ENCODE results near the gene OGT.
"Not testable (repeated sequence)": the region's sequence is repeated elsewhere in the genome, so short reads cannot be mapped to it uniquely, and the experiment has no call there.

OGT gene

GRCh38 chrX:71513731-71514130 lies 19.2 kb upstream of the OGT start:
- not testable (repeated sequence) for DNase-seq (ENCODE audit: low read depth); H3K36me3 ChIP-seq (ENCODE audit: control insufficient read depth, insufficient read depth, low read length, severe bottlenecking); H3K27me3 ChIP-seq (replicated peaks; ENCODE audit: control insufficient read depth, insufficient read depth, low read length); H3K4me3 ChIP-seq (ENCODE audit: low read length); H3K9me3 ChIP-seq (ENCODE audit: control insufficient read depth, low read length); H3K9ac ChIP-seq (ENCODE audit: low read length)
- H3K4me1 ChIP-seq (ENCODE audit: control insufficient read depth, insufficient read depth, low read length): peaks cover 13% of the 10 kb centered on the region

DNA sequence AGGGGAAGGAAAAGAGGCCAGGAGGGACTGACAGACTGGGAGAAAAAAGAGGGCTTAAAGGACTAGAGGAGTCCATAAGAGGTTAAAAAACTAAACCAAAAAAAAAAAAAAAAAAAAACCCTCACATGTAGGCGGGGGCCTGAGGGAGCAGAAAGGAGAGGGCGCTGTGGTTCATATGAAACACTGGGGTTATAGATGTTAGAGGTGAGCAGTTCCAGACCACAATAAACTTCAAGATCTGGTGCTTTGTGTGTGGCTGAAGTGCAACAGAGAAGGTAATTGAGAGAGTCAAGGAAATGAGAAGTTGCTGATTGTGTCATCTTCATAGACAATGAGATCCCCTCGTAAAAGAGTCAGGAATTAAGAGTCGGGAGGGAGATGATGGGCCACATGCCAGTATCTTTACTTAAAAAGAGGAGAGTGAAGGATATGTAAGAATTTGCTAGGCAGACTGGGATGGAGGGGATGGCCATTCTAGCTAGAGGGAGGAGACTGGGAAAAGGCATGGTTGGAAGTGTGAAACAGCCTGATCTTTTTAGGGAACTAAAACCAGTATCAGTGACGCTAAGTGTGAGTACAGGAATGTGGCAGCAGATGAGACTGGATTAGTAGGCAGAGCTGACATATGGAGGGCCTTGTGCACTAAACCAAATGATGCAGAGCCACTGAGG lies 18.4 kb upstream of the OGT start:
- H3K4me1 ChIP-seq (ENCODE audit: control insufficient read depth, insufficient read depth, low read length): peaks cover 13% of the 10 kb centered on the region
- peaks cover 4% of the 10 kb centered on the region for H3K9me3 ChIP-seq (ENCODE audit: control insufficient read depth, low read length)
- no peaks in the 10 kb centered on the region for H3K27me3 ChIP-seq (replicated peaks; ENCODE audit: control insufficient read depth, insufficient read depth, low read length)
- no peak overlapping the region for H3K4me3 ChIP-seq (ENCODE audit: low read length)
- no peaks in the 10 kb centered on the region for H3K36me3 ChIP-seq (ENCODE audit: control insufficient read depth, insufficient read depth, low read length, severe bottlenecking)
- peak overlapping the region; percentile 2 for H3K9ac ChIP-seq (ENCODE audit: low read length)
- no peak for DNase-seq (ENCODE audit: low read depth)

- Histone ChIP-seq H3K9me3 (ENCODE audit: control insufficient read depth, low read length) (peaks cover 4% of the 10 kb centered on the region), H3K27me3 (replicated peaks; ENCODE audit: control insufficient read depth, insufficient read depth, low read length) (no peaks in the 10 kb centered on the region), H3K36me3 (ENCODE audit: control insufficient read depth, insufficient read depth, low read length, severe bottlenecking) (no peaks in the 10 kb centered on the region), H3K9ac (ENCODE audit: low read length) (peak overlapping the region; percentile 9), H3K4me3 (ENCODE audit: low read length) (no peak overlapping the region), H3K4me1 (ENCODE audit: control insufficient read depth, insufficient read depth, low read length) (peaks cover 13% of the 10 kb centered on the region)
- DNase-seq (ENCODE audit: low read depth): peak; percentile 56
Observed at GRCh38 chrX:71515038-71515396, 17.9 kb upstream of the OGT start.

GRCh38 chrX:71525316-71525715 lies 7.6 kb upstream of the OGT start:
- Histone ChIP-seq H3K4me3 (ENCODE audit: low read length) (no peak overlapping the region), H3K9ac (ENCODE audit: low read length) (no peak overlapping the region), H3K27me3 (replicated peaks; ENCODE audit: control insufficient read depth, insufficient read depth, low read length) (peaks cover 4% of the 10 kb centered on the region), H3K4me1 (ENCODE audit: control insufficient read depth, insufficient read depth, low read length) (no peaks in the 10 kb centered on the region), H3K36me3 (ENCODE audit: control insufficient read depth, insufficient read depth, low read length, severe bottlenecking) (no peaks in the 10 kb centered on the region), H3K9me3 (ENCODE audit: control insufficient read depth, low read length) (no peaks in the 10 kb centered on the region)
- peak; percentile 39 for DNase-seq (ENCODE audit: low read depth)

- H3K27me3 ChIP-seq (replicated peaks; ENCODE audit: control insufficient read depth, insufficient read depth, low read length): peaks cover 4% of the 10 kb centered on the region
- H3K4me1 ChIP-seq (ENCODE audit: control insufficient read depth, insufficient read depth, low read length): no peaks in the 10 kb centered on the region
- peak overlapping the region; percentile 97 for H3K4me3 ChIP-seq (ENCODE audit: low read length)
- peak overlapping the region; percentile 97 for H3K9ac ChIP-seq (ENCODE audit: low read length)
- no peaks in the 10 kb centered on the region for H3K36me3 ChIP-seq (ENCODE audit: control insufficient read depth, insufficient read depth, low read length, severe bottlenecking)
- H3K9me3 ChIP-seq (ENCODE audit: control insufficient read depth, low read length): peaks cover 4% of the 10 kb centered on the region
- DNase-seq (ENCODE audit: low read depth): peak; percentile 59
Observed at GRCh38 chrX:71532078-71532752, 689 bp upstream of the OGT start.

GRCh38 chrX:71533516-71533850 lies 579 bp downstream of the OGT start:
- H3K9me3 ChIP-seq (ENCODE audit: control insufficient read depth, low read length): peaks cover 4% of the 10 kb centered on the region
- H3K4me3 ChIP-seq (ENCODE audit: low read length): peak overlapping the region; percentile 97
- no peaks in the 10 kb centered on the region for H3K27me3 ChIP-seq (replicated peaks; ENCODE audit: control insufficient read depth, insufficient read depth, low read length)
- DNase-seq (ENCODE audit: low read depth): peak; percentile 29
- peaks cover 10% of the 10 kb centered on the region for H3K36me3 ChIP-seq (ENCODE audit: control insufficient read depth, insufficient read depth, low read length, severe bottlenecking)
- peaks cover 8% of the 10 kb centered on the region for H3K4me1 ChIP-seq (ENCODE audit: control insufficient read depth, insufficient read depth, low read length)
- H3K9ac ChIP-seq (ENCODE audit: low read length): peak overlapping the region; percentile 97

- Histone ChIP-seq H3K36me3 (ENCODE audit: control insufficient read depth, insufficient read depth, low read length, severe bottlenecking) (peaks cover 10% of the 10 kb centered on the region), H3K4me3 (ENCODE audit: low read length) (peak overlapping the region; percentile 97), H3K9ac (ENCODE audit: low read length) (peak overlapping the region; percentile 97), H3K27me3 (replicated peaks; ENCODE audit: control insufficient read depth, insufficient read depth, low read length) (no peaks in the 10 kb centered on the region), H3K9me3 (ENCODE audit: control insufficient read depth, low read length) (peaks cover 4% of the 10 kb centered on the region), H3K4me1 (ENCODE audit: control insufficient read depth, insufficient read depth, low read length) (peaks cover 12% of the 10 kb centered on the region)
- peak; percentile 61 for DNase-seq (ENCODE audit: low read depth)
Observed at GRCh38 chrX:71533851-71534561, 1.1 kb downstream of the OGT start.

GRCh38 chrX:71534773-71535544 lies 2.1 kb downstream of the OGT start:
- peaks cover 4% of the 10 kb centered on the region for H3K9me3 ChIP-seq (ENCODE audit: control insufficient read depth, low read length)
- DNase-seq (ENCODE audit: low read depth): peak; percentile 21
- H3K27me3 ChIP-seq (replicated peaks; ENCODE audit: control insufficient read depth, insufficient read depth, low read length): no peaks in the 10 kb centered on the region
- H3K4me1 ChIP-seq (ENCODE audit: control insufficient read depth, insufficient read depth, low read length): peaks cover 14% of the 10 kb centered on the region
- H3K4me3 ChIP-seq (ENCODE audit: low read length): peak overlapping the region; percentile 97
- H3K36me3 ChIP-seq (ENCODE audit: control insufficient read depth, insufficient read depth, low read length, severe bottlenecking): peaks cover 12% of the 10 kb centered on the region
- peak overlapping the region; percentile 97 for H3K9ac ChIP-seq (ENCODE audit: low read length)

- Histone ChIP-seq H3K4me1 (ENCODE audit: control insufficient read depth, insufficient read depth, low read length) (peaks cover 21% of the 10 kb centered on the region), H3K36me3 (ENCODE audit: control insufficient read depth, insufficient read depth, low read length, severe bottlenecking) (peaks cover 15% of the 10 kb centered on the region), H3K4me3 (ENCODE audit: low read length) (peak overlapping the region; percentile 97), H3K9me3 (ENCODE audit: control insufficient read depth, low read length) (peaks cover 4% of the 10 kb centered on the region), H3K9ac (ENCODE audit: low read length) (peak overlapping the region; percentile 97), H3K27me3 (replicated peaks; ENCODE audit: control insufficient read depth, insufficient read depth, low read length) (no peaks in the 10 kb centered on the region)
- peak; percentile 35 for DNase-seq (ENCODE audit: low read depth)
Observed at GRCh38 chrX:71536285-71536684, 3.4 kb downstream of the OGT start.

GRCh38 chrX:71537743-71538142 lies 4.8 kb downstream of the OGT start:
- peaks cover 34% of the 10 kb centered on the region for H3K4me1 ChIP-seq (ENCODE audit: control insufficient read depth, insufficient read depth, low read length)
- peaks cover 4% of the 10 kb centered on the region for H3K9me3 ChIP-seq (ENCODE audit: control insufficient read depth, low read length)
- no peak overlapping the region for H3K4me3 ChIP-seq (ENCODE audit: low read length)
- peaks cover 3% of the 10 kb centered on the region for H3K27me3 ChIP-seq (replicated peaks; ENCODE audit: control insufficient read depth, insufficient read depth, low read length)
- H3K36me3 ChIP-seq (ENCODE audit: control insufficient read depth, insufficient read depth, low read length, severe bottlenecking): peaks cover 15% of the 10 kb centered on the region
- no peak for DNase-seq (ENCODE audit: low read depth)
- no peak overlapping the region for H3K9ac ChIP-seq (ENCODE audit: low read length)

GRCh38 chrX:71540801-71541200 lies 7.9 kb downstream of the OGT start:
- Histone ChIP-seq H3K4me3 (ENCODE audit: low read length) (no peak overlapping the region), H3K4me1 (ENCODE audit: control insufficient read depth, insufficient read depth, low read length) (peaks cover 42% of the 10 kb centered on the region), H3K36me3 (ENCODE audit: control insufficient read depth, insufficient read depth, low read length, severe bottlenecking) (peaks cover 26% of the 10 kb centered on the region), H3K9ac (ENCODE audit: low read length) (no peak overlapping the region), H3K27me3 (replicated peaks; ENCODE audit: control insufficient read depth, insufficient read depth, low read length) (peaks cover 3% of the 10 kb centered on the region), H3K9me3 (ENCODE audit: control insufficient read depth, low read length) (no peaks in the 10 kb centered on the region)
- no peak for DNase-seq (ENCODE audit: low read depth)

All from adipocyte (in vitro differentiated cells).